ENCODE data around the gene TTC24. TPM values are rescaled to one million over a fixed set of nuclear protein-coding genes. Genes with fewer than 3 reads are reported as not detected.

The TTC24 gene
- total and polyA plus RNA-seq, 7 donors, result 2.6 TPM; not detected in 6

DNA sequence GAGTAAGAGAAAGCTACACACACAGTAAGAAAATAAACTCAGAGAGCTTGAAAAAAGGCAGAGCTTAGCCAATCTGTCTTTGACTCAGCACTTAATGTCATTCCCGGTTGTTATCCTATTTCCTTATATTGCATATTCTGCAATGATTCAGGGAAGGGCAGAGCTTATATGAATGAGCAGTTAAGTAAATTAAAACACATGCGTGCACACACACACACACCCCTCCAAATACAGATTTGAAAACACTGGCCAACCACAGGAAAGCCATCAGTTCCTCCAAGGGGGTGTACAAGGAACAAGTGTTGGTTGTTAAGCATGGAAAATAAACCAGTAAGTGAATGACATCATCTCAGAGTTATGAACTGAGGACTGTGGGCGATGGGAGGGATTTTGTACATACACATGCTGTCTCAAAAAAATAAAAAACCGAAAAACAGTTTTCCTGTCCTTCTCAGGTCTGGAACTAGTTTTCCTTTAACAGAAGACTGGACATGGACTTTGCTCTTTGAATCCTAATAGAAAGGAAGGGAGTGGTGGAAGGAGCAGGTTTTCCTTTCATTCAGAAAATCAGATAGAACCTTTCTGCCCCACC, 8.2 kb upstream of the TTC24 start:
- no peak for TF ChIP-seq EP300 (IDR thresholded peaks at IDR 0.05)
- TF ChIP-seq POLR2AphosphoS5 (IDR thresholded peaks at IDR 0.05), result no peak
- TF ChIP-seq, protein P1, sequence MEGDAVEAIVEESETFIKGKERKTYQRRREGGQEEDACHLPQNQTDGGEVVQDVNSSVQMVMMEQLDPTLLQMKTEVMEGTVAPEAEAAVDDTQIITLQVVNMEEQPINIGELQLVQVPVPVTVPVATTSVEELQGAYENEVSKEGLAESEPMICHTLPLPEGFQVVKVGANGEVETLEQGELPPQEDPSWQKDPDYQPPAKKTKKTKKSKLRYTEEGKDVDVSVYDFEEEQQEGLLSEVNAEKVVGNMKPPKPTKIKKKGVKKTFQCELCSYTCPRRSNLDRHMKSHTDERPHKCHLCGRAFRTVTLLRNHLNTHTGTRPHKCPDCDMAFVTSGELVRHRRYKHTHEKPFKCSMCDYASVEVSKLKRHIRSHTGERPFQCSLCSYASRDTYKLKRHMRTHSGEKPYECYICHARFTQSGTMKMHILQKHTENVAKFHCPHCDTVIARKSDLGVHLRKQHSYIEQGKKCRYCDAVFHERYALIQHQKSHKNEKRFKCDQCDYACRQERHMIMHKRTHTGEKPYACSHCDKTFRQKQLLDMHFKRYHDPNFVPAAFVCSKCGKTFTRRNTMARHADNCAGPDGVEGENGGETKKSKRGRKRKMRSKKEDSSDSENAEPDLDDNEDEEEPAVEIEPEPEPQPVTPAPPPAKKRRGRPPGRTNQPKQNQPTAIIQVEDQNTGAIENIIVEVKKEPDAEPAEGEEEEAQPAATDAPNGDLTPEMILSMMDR (IDR thresholded peaks at IDR 0.05), result no peak
- TF ChIP-seq POLR2A (IDR thresholded peaks at IDR 0.05), result no peak
- 6 to 26% methylated on average over 4 of the region's 4 CpGs for WGBS, 2 donors
- no peak overlapping the region for H3K4me3 ChIP-seq
- no peak overlapping the region for H3K27ac ChIP-seq
- H3K4me1 ChIP-seq, result peaks cover 0 to 14% (median 9%) of the 10 kb centered on the region in 4 donors
- H3K9me3 ChIP-seq, result no peaks in the 10 kb centered on the region
- H3K36me3 ChIP-seq, result no peaks in the 10 kb centered on the region
- peaks cover 0 to 6% (median 4%) of the 10 kb centered on the region in 3 donors for H3K27me3 ChIP-seq
- peak; percentile 8 for DNase-seq
- intact Hi-C loops (cut with DNase I), result no loop called here

DNA sequence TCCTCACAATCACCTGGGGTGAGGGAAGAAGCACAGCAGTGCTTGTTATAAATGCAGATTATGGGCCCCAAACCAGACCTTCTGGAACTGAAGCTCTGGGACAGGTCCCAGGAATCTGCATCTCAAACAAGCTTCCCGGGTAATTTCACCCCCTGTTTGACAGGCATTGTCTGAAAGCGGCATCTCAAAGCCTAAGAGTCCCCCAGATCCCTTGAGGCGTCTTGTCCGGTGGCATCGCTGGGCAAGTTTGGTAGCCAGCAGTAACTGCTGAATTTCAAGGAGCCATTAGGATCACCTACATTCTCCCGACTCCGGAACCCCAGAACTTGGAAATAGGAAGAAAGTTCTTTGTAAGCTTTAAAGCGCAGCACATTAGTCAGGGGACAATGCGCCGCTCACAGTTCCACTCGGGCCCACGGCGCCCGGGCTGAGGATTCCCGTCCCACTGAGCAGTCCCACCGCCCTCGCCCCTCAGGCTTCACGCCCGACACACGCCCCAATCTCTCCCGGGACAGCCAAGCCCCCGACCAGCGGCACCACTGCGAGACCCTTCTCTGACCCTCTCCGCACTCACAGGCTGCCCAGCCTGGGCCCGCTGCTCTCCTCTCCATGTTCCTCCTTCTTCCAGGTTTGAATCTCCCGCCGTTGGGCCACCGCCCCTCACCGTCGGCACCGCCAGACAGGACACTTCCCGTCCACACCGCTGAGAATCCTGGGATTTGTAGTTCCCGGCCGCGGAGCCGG, 7.4 kb upstream of the TTC24 start, which contains the start of gene IQGAP3:
Gene IQGAP3 (minus strand): TSS at position 647 of the 744 bp plus-strand sequence. CDS start 36 bp downstream, at position 611.
- Histone ChIP-seq H3K9me3 (no peaks in the 10 kb centered on the region), H3K27ac (no peak within 1 kb of the TSS), H3K27me3 (peaks cover 0 to 6% (median 4%) of the 10 kb centered on the region in 3 donors), H3K36me3 (no peaks in the 10 kb centered on the region), H3K4me3 (peak within 1 kb of the TSS in 3 of 4 donors; percentile 37 to 44 (median 43)), H3K4me1 (peaks cover 0 to 14% (median 9%) of the 10 kb centered on the region in 4 donors)
- TF ChIP-seq EP300 (IDR thresholded peaks at IDR 0.05), result no peak
- TF ChIP-seq POLR2AphosphoS5 (IDR thresholded peaks at IDR 0.05), result peak in 3 of 4 donors; percentile 9 to 56 (median 16)
- DNase-seq, result peak; percentile 93
- intact Hi-C loops (cut with DNase I), result no loop called here
- 1 to 2% methylated on average over 38 of the region's 38 CpGs for WGBS, 2 donors

DNA sequence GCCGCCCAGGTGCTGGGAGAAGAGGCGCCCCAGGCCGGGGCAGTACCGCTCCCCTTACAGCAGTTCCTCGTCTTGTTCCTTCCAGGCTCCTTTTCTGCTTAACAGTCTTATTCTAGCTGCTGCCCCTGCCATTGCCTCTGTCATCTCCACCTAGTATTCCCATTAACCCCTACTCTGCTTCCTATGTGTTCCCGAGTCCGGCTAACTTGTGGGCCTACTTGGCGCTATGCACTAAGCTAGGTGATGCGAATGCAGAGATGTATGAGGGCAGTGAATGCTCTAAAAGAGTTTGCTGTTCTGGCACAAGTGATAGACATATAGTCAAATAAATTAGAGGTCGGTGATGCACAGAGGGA, 6.9 kb upstream of the TTC24 start:
- H3K27me3 ChIP-seq, result peaks cover 0 to 6% (median 4%) of the 10 kb centered on the region in 3 donors
- no peaks in the 10 kb centered on the region for H3K36me3 ChIP-seq
- peak overlapping the region in 3 of 4 donors; percentile 37 to 44 (median 43) for H3K4me3 ChIP-seq
- H3K27ac ChIP-seq, result no peak overlapping the region
- H3K4me1 ChIP-seq, result peaks cover 0 to 14% (median 9%) of the 10 kb centered on the region in 4 donors
- H3K9me3 ChIP-seq, result no peaks in the 10 kb centered on the region
- DNase-seq, result no peak
- no peak for TF ChIP-seq POLR2AphosphoS5 (IDR thresholded peaks at IDR 0.05)
- TF ChIP-seq POLR2A (IDR thresholded peaks at IDR 0.05), result no peak
- TF ChIP-seq, protein P1 (IDR thresholded peaks at IDR 0.05), result no peak
- TF ChIP-seq EP300 (IDR thresholded peaks at IDR 0.05), result no peak
- WGBS, 2 donors, result 37 to 40% methylated on average over 10 of the region's 10 CpGs
- intact Hi-C loops (cut with DNase I), result no loop called here

DNA sequence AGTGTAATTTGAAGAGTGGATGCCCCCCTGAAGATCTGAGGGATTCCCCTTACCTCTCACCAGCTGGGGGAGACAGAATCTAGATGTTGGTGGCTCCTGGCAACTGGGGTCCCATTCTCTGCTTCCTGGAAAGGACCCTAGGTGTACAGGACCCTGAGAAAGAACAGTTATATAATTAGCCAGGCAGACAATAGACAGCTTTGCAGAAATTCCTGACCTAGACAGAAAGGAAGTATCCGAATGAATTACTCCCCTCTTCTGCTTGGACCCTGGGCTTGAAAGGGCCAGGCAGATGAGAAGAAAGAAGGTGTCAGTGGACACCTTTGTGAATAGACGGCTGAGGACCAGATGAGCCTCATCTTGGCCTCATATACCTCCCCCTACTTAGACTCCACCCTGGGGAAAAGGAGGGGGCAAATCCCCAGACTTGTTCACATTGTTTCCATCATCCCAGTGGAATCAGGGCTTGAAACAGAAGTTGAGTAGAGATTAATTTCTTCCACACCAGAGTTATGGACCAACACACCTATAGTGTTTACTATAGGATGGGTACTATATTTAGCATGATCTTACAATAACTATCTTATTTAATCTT, 5.4 kb upstream of the TTC24 start:
- no peaks in the 10 kb centered on the region for H3K36me3 ChIP-seq
- TF ChIP-seq, protein P1 (IDR thresholded peaks at IDR 0.05), result no peak
- TF ChIP-seq EP300 (IDR thresholded peaks at IDR 0.05), result no peak
- TF ChIP-seq POLR2A (IDR thresholded peaks at IDR 0.05), result no peak
- no peak for TF ChIP-seq POLR2AphosphoS5 (IDR thresholded peaks at IDR 0.05)
- no peak overlapping the region for H3K4me3 ChIP-seq
- intact Hi-C loops (cut with DNase I), result no loop called here
- H3K4me1 ChIP-seq, result peaks cover 0 to 14% (median 9%) of the 10 kb centered on the region in 4 donors
- DNase-seq, result peak; percentile 22
- 63 to 70% methylated on average over 2 of the region's 2 CpGs for WGBS, 2 donors
- no peak overlapping the region for H3K27ac ChIP-seq
- H3K9me3 ChIP-seq, result no peaks in the 10 kb centered on the region
- peaks cover 0 to 6% (median 4%) of the 10 kb centered on the region in 3 donors for H3K27me3 ChIP-seq

DNA sequence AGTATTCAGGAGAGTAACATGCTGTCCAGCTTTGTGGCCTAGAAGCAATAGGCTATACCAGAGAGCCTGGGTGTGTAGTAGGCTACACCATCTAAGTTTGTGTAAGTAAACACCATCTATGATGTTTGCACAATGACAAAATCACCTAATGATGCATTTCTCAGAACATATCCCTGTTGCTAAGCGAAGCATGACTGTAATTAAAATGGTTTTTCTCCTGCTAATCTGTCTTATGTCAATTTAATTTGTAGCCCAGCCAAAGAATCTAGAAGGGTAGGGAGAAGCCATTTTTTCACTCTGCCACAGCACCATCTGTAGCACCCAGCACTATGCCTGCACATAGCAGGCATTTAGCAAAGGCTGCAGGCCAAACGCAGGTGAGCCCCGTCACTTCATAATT, 2.0 kb upstream of the TTC24 start:
- peak; percentile 2 for DNase-seq
- TF ChIP-seq, protein P1 (IDR thresholded peaks at IDR 0.05), result no peak
- TF ChIP-seq POLR2A (IDR thresholded peaks at IDR 0.05) (no peak), POLR2AphosphoS5 (IDR thresholded peaks at IDR 0.05) (no peak)
- Histone ChIP-seq H3K9me3 (no peaks in the 10 kb centered on the region), H3K4me3 (no peak overlapping the region), H3K27ac (no peak overlapping the region), H3K4me1 (peaks cover 0 to 2% (median under 1%) of the 10 kb centered on the region in 4 donors), H3K36me3 (no peaks in the 10 kb centered on the region), H3K27me3 (no peaks in the 10 kb centered on the region)
- 52 to 80% methylated on average over 3 of the region's 3 CpGs for WGBS, 2 donors
- intact Hi-C loops (cut with DNase I), result no loop called here
